Uterus (tissue), 4 donors: ENCODE data around the gene LMX1A. TPM values are rescaled to one million over a fixed set of nuclear protein-coding genes. Genes with fewer than 3 reads are reported as not detected.

ENCODE experiments used
- DNase-seq, 2 donors: peaks; one replicate each; pipeline ENCODE4 v3.0.0-alpha.2; 2019 to 2020
- H3K27ac ChIP-seq, 2 donors: fragments of 200-600 bp; sonication (generic); 1 replicate in 1 of 2; 2 replicates in 1 of 2; pipeline ENCODE4 v1.5.1; 2016 to 2018
- H3K27me3 ChIP-seq, 2 donors: fragments of 200-600 bp; sonication (generic); one replicate each; pipeline ENCODE4 v1.5.1; 2018 to 2019; ENCODE audit warnings: control low read depth in 1 of 2
- H3K36me3 ChIP-seq, 2 donors: fragments of 200-600 bp; sonication (generic); one replicate each; pipeline ENCODE4 v1.5.1; 2019; ENCODE audit warnings: control low read depth in 1 of 2
- H3K4me1 ChIP-seq, 2 donors: fragments of 200-600 bp; sonication (generic); one replicate each; pipeline ENCODE4 v1.5.1; 2018 to 2019; ENCODE audit warnings: control low read depth in 1 of 2
- H3K4me3 ChIP-seq, 2 donors: fragments of 200-600 bp; sonication (generic); 1 replicate in 1 of 2; 2 replicates in 1 of 2; pipeline ENCODE4 v1.5.1; 2018 to 2019; ENCODE audit warnings: mild to moderate bottlenecking in 1 of 2
- H3K9me3 ChIP-seq, 2 donors: fragments of 200-600 bp; sonication (generic); one replicate each; pipeline ENCODE4 v1.5.1; 2019; ENCODE audit warnings: control low read depth in 1 of 2
- POLR2A ChIP-seq, 2 donors: fragments of 450-650 bp; IDR thresholded peaks; one replicate each; pipeline ENCODE4 v1.6.1; 2016; ENCODE audit warnings: antibody characterized with exemption in 2 of 2, mild to moderate bottlenecking in 1 of 2, moderate library complexity in 1 of 2
- intact Hi-C: fragments of 100-400 bp; cut with DNase I; formaldehyde crosslinking; loops from one replicate; pipeline ENCODE4 v1.15.1; 2023; ENCODE audit warnings: low total_unique reads
- total RNA-seq, 4 donors: library from RNA; depleted of rRNA in 3 of 4; stranded (reverse); fragments of >200 nt in 3 of 4; gene quantifications; one replicate each; pipeline versions ENCODE4 v1.1.0 to v1.2.4, GENCODE V29; 2014 to 2023
- TF ChIP-seq, protein P1 (sequence below), 4 experiments: fragments of 200-600 bp in 2 of 4; fragments of 450-650 bp in 2 of 4; sonication (generic) in 2 of 4; IDR thresholded peaks; one replicate each; pipeline ENCODE4 v1.5.1; 2016 to 2019; ENCODE audit warnings: antibody characterized with exemption in 4 of 4, mild to moderate bottlenecking in 2 of 4, moderate library complexity in 1 of 4
- donor health status: DM: yes; HTN: yes; CAD: no.

The LMX1A gene
- total RNA-seq, 4 donors from 2014 or later, result 0.41 TPM; not detected in 3

DNA sequence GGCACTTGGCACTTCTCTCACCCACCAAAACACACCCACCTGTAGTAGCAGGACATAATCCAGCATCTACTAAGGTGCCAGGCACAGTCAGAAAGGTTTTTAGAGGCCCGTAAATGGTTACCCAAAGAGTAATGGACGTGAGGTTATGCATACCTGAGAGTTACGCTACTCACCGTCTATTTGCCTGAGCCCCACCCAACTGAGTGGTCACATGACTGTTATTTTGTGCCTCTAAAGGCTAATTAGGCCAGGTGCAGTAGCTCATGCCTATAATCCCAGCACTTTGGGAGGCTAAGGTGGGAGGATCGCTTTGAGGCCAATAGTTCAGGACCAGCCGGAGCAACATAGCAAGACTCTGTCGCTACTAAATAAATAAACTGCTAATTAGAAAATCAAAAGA is 11.0 kb downstream of the LMX1A start:
- H3K36me3 ChIP-seq, result no peaks in the 10 kb centered on the region
- no peak for TF ChIP-seq POLR2A (IDR thresholded peaks at IDR 0.05)
- TF ChIP-seq, protein P1, sequence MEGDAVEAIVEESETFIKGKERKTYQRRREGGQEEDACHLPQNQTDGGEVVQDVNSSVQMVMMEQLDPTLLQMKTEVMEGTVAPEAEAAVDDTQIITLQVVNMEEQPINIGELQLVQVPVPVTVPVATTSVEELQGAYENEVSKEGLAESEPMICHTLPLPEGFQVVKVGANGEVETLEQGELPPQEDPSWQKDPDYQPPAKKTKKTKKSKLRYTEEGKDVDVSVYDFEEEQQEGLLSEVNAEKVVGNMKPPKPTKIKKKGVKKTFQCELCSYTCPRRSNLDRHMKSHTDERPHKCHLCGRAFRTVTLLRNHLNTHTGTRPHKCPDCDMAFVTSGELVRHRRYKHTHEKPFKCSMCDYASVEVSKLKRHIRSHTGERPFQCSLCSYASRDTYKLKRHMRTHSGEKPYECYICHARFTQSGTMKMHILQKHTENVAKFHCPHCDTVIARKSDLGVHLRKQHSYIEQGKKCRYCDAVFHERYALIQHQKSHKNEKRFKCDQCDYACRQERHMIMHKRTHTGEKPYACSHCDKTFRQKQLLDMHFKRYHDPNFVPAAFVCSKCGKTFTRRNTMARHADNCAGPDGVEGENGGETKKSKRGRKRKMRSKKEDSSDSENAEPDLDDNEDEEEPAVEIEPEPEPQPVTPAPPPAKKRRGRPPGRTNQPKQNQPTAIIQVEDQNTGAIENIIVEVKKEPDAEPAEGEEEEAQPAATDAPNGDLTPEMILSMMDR (IDR thresholded peaks at IDR 0.05), result no peak
- H3K4me3 ChIP-seq, result no peak overlapping the region
- H3K4me1 ChIP-seq, result no peaks in the 10 kb centered on the region
- intact Hi-C loops, result no loop called here
- no peak for DNase-seq
- no peak overlapping the region for H3K27ac ChIP-seq
- H3K9me3 ChIP-seq, result no peaks in the 10 kb centered on the region
- H3K27me3 ChIP-seq, result no peaks in the 10 kb centered on the region

DNA sequence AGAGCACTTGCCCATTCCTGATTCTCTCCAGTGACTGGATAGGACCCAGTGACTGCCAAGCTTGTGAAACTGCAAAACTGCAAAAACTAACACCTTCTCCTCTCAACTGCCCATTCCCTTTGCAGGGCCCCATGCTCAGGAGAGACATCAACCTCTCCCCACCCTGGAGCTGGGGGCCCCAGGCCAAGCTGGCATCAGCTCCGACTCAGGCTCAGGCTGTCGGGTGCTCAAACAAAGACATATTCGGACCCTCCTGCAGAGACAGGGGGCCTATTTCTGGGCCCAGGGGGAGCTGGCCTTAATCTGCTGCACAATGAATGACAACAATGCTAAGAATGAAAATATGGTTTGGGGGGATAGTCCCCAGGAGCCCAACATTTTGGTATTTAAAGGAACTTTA is 11.8 kb downstream of the LMX1A start:
- H3K27me3 ChIP-seq, result no peaks in the 10 kb centered on the region
- no peaks in the 10 kb centered on the region for H3K36me3 ChIP-seq
- no peak overlapping the region for H3K4me3 ChIP-seq
- intact Hi-C loops, result no loop called here
- no peak for DNase-seq
- TF ChIP-seq, protein P1 (IDR thresholded peaks at IDR 0.05), result no peak
- no peak for TF ChIP-seq POLR2A (IDR thresholded peaks at IDR 0.05)
- no peak overlapping the region for H3K27ac ChIP-seq
- no peaks in the 10 kb centered on the region for H3K4me1 ChIP-seq
- no peaks in the 10 kb centered on the region for H3K9me3 ChIP-seq

DNA sequence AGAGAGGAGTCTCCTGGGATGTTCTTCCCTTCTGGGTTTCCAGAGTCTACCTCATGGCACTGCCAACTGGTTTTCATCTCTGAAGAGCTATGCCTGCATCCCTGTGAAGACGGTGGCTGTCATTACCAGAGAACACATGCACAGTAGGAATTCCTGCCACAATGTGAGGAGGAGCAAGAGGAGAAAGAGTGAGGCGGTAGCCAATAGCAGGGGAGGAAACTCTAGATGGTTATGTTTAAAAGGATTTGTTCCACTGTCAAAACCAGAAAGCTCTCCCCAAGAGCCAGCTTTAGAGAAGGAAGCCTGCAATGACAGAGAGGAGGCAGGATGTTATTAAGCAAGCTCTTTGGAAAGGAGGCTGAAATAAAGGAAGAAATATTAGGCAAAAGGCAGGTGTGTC is 12.3 kb downstream of the LMX1A start:
- intact Hi-C loops, result no loop called here

DNA sequence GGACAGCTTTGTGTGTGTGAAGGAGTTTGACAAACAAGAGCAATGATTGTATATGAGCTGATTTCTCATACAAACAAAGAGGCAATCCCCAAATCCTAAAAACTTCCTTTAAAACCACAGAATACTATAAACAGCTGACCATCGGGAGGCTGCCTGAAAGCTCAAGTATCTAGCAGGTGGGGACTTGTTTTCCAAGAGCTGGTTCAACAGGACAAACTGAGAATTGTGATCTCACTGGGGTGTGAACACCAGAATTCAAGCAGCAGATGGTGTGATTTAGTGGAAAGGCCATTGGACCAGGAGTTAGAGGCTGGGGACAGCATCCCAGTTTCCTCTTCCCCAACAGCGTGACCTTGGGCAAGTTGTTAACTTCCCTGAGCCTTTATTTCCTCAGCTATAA is 13.9 kb downstream of the LMX1A start:
- no peak overlapping the region for H3K4me3 ChIP-seq
- no peaks in the 10 kb centered on the region for H3K27me3 ChIP-seq
- DNase-seq, result no peak
- no peaks in the 10 kb centered on the region for H3K4me1 ChIP-seq
- H3K36me3 ChIP-seq, result no peaks in the 10 kb centered on the region
- intact Hi-C loops, result no loop called here
- no peak overlapping the region for H3K27ac ChIP-seq
- TF ChIP-seq, protein P1 (IDR thresholded peaks at IDR 0.05), result no peak
- no peak for TF ChIP-seq POLR2A (IDR thresholded peaks at IDR 0.05)
- H3K9me3 ChIP-seq, result no peaks in the 10 kb centered on the region

More for the DNA sequence above, 12.3 kb downstream of the LMX1A start:
- no peak for TF ChIP-seq POLR2A (IDR thresholded peaks at IDR 0.05)
- TF ChIP-seq, protein P1 (IDR thresholded peaks at IDR 0.05), result no peak
- no peaks in the 10 kb centered on the region for H3K36me3 ChIP-seq
- H3K27me3 ChIP-seq, result no peaks in the 10 kb centered on the region
- H3K4me3 ChIP-seq, result no peak overlapping the region
- DNase-seq, result no peak
- H3K27ac ChIP-seq, result no peak overlapping the region
- no peaks in the 10 kb centered on the region for H3K4me1 ChIP-seq
- no peaks in the 10 kb centered on the region for H3K9me3 ChIP-seq

DNA sequence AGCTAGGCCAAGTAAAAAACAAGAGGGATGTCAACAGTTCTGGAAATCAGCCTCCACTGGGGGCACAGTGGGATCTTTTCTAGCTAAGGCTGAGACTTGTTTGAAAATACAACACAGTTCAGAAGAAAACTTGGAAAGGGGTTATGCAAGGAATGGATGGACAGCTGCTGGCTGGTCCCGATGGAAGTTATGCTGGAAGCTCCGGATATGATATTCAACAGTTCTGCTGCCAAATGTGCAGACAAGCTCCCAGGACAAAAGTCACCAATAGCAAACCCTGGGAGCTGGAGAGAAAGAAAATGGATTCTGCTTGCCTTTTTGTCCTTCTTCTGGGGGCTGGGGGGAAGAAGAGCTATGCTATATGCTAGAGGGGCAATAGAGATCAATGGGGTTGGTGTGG is 14.3 kb downstream of the LMX1A start:
- no peak overlapping the region for H3K4me3 ChIP-seq
- no peaks in the 10 kb centered on the region for H3K4me1 ChIP-seq
- TF ChIP-seq, protein P1 (IDR thresholded peaks at IDR 0.05), result no peak
- no peak for TF ChIP-seq POLR2A (IDR thresholded peaks at IDR 0.05)
- H3K9me3 ChIP-seq, result no peaks in the 10 kb centered on the region
- DNase-seq, result no peak
- H3K36me3 ChIP-seq, result no peaks in the 10 kb centered on the region
- H3K27ac ChIP-seq, result no peak overlapping the region
- H3K27me3 ChIP-seq, result no peaks in the 10 kb centered on the region
- intact Hi-C loops, result no loop called here
